GM18508 (cell line): ENCODE results near the gene GFPT2.
"Not testable (repeated sequence)": the region's sequence is repeated elsewhere in the genome, so short reads cannot be mapped to it uniquely, and the experiment has no call there.

Experiments
- ATAC-seq: cut with Tn5 transposase; IDR thresholded peaks from one replicate; pipeline ENCODE4 v1.9.1; 2021; ENCODE audit warnings: moderate number of reproducible peaks; ENCODE audit not compliant: insufficient read depth, unreplicated experiment

Gene GFPT2

DNA sequence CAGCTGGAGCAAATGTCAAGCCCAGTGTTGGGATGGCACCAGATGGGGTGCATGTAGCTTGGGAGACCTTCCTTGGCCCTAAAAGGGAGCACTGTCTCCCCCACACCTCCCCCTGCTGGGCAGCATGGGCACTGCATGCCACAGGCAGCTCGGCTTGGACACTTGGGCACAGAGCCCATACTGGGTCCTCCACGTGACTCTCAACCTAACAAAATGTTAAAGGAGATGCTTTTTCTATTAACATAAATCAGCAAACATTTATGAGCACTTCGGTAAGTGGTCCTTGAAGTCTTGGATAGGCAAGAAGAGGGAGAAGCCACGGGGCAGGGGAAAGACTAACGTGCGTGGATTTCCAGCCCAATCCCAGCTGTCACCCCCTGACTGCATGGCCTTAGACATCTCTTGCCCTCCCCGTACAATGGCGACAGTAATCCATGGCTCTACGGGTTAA, 37.3 kb downstream of the GFPT2 start:
- no peak for ATAC-seq

DNA sequence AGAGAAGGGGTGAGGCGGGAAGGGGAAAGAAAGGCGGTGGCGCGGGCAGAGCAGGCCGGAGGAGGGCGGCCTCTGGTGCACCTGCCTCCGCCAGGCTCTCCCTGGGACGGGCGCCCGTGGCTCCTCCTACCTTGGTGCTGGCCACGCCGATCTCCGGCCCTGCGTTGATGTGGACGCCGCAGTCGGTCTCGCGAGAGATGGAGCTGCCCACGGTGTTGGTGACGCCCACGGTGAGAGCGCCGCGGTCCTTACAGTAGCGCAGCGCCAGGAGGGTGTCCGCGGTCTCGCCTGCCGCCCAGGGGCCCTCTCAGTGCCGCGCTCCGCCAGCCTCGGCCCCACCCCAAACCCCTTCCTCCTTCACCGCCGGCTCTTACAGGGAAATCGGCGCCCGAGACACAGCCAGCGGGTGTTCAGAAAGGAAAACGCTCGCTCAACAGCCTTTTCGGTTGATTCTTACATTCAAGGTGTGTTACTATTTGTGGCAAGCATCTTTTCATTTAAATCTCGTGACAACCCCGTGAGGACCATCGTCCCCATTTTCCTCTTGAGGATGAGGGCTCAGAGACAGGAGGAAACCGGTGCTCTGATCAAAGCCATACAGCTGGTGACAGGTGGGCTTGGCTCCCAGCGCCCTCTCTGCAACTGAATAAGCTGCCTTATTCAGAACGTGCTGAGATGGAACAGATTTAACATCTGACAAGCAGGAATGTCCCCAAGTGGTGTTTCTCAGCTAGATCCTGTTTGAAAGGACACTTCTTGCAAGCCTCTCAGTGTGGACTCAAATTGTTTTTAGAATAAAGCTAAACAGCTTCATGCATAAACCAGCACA, 39.2 kb downstream of the GFPT2 start:
- no peak for ATAC-seq

DNA sequence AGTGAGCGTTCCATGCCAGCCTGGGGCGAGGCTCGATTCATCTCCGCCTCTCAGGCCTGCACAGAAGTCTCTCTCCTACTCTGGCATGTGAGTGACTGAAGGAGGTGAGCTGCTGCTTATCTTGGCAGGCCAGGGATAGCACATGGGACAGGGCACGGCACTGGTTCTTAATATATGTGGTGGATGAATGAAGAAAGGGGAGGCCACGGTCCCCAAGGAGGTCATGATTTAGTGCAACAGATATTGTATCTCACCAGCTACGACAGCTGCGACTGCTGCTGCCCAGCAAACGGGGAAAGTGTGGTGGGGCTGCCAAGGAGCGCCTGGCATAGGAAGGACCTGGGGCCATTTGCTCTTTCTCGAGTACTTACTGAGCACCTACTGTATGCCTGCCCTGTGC, 41.9 kb downstream of the GFPT2 start:
- ATAC-seq, result no peak

DNA sequence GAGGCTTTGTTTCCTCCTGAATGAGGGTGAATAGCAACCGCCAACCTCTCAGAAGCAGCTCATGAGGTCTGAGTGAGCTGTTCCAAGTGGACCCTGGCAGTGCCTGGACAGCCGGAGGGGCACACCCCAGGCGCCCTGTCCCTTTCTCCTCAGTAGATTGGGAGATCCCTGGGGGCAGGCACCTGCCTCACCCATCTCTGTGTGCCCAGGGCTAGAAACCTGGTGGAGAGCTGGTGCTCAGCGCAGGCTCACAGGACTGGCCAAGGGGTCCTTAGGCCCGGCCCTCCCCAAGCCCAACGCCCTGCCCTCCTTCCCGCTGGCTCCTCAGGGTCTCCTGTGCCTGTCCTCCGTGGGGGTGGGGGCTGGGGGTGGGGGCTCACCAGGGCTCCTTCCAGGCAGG, 46.3 kb downstream of the GFPT2 start:
- no peak for ATAC-seq

DNA sequence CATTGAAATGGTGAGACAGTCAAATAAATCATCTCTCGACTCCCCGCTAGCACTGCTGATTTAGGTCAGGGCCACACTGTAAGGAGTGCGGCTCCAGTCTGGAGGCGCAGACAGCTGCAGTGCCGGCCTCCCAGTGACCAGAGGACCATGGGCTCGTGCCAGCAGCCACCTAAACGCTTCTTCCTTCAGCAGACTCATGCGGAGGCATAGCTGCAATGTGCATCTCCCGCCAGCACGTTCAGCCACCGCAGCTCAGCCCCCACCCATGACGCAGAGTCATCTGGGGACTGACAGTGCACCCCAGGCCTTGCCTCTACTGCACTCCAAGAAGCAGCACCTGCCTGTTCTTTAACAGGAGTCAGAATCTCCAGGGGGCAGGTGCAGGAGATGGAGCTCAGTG, 47.7 kb downstream of the GFPT2 start:
- no peak for ATAC-seq

DNA sequence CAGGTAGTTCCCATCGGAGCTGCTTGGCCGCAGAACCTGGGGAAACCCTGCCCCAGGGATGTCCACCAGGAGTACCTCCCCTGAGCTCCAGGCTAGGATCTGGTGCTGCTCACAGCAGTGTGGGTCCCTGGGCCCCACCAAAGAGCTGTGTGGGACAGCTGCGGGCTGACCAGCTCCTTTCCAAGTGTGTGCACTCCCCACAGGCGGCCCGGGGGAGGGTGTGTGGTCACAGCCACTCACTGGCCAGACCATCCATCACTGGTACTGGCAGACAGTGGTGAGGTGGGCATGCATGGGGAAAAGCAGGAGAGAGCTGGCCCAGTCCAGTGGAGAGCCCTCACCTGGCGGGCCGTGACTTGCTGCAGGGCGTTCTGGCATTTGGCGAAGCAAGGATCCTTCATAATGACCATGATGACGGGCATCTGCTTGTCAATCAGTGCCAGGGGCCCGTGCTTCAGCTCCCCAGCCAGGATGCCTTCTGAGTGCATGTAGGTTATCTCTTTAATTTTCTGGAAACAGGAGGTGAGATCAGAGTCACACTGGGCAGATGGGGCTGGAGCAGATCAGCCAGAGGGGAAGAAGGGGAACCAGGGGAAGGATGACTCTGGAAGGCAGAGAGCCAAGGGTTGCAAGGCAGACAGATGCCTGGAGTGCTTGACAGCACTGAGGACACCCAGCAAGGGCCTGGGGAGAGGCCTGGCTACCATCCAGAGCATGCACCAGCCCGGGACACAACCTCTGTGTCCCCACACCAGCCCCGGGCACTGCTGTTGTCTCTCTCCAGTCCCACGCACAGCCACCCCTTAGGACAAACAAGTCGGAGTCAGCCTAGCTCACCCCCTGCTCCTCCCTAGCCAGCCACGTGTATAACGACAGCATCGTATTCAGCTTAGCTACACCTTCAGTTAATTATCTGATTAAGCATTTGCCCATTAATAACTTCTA, 48.4 kb downstream of the GFPT2 start:
- no peak for ATAC-seq

DNA sequence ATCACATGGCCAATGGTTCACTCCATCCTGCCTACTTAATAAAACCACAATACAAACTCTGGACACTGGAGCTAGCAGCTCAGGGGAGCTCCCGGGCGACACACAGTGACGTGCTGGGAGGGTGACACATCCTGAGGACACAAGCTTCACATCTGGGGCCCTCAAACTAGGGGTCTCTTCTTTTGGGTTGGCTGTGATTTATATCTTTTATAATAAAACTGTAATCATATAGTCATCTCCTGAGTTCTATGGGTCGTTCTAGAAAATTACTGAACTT, 49.2 kb downstream of the GFPT2 start:
- no peak for ATAC-seq

DNA sequence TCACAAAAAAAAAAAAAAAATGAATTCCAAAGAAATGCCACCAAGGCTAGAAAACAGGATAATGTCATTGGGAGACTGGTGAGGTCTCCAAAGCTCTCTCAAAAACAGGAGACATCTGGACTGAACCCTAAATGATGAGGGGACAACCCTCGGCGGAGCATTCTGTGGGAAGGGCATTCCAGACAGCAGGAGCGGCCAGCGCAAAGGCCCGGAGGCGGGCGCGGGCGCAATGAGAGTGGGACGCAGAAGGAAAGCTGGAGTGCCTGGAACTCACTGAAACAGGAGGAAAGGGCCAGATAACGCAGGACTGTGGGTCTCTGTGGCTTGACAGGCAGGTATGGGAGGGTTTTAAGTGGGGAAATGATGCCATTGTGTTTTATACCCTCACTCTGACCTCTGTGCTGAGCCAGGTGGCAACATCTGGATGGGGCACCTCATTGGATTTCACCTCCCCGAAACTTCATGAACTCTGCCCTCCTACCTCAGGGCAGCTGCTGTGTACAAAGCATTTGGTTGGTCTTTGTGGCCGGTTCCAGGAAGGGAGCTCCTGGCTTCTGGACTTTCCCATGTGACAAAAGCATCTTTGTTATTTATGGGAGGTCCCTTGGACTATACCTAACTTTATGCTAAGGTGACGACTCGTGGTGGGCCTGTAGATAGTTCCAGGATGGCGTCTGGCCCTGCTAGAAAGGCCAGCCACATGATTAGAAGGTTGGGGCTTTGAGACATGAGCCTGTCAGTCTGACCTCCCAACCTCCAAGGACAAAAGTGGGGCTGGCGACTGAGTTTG, 49.7 kb downstream of the GFPT2 start:
- ATAC-seq, result no peak

DNA sequence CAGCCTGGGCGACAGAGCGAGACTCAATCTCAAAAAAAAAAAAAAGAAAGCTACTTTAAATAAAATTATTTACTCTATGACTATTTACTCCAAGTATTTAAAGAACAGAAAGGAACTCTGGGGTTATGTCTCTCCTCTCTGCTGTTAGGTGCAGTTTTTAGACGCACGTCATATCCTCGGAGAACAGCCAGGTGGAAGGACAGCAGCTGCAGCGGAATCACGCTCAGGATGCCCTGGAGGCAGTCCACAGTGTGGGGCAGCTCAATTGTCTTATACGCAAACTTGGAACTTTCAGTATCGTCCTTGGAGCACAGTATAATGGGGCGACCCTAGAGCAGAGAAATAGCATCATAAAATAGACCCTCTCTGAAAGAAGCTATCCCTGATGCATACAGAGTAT, 50.9 kb downstream of the GFPT2 start:
- no peak for ATAC-seq

DNA sequence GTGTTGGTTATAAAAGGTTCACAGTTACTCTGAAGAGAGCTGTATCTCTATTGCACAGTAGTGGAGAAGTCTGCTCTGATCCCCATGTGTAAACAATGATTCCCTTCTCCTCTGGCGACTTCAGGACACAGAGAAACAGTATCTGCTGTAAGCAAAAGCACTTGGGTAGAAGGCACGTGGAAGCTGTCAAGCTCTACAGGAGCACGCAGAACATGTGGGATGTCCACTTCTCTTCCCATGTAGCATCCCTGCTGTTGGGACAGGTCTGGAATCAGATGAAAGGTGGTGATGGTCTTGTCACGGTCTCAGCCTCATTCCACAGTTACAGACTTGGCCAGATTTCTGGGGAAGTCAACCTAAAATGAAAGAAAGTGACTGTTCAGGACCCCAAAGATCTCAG, 51.9 kb downstream of the GFPT2 start:
- no peak for ATAC-seq

DNA sequence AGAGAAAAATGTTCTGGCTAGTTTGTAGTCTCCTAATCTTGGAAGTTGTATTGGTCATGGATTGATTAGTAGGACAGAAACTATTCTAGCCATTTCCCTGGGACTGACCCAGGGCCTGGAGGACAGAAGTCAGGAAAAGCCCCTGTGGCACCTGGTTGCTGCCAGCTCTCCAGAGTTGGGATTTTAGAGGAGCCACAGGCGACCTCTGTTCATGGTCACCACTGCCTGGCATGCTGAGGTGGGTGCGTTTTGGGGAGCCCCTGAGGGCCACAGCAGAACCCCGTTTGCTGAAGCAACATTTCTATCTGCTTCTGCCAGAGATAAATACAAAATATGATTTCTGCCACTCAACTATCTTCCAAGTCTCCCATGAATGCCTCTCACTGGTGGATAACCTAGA, 53.6 kb downstream of the GFPT2 start:
- ATAC-seq, result no peak

DNA sequence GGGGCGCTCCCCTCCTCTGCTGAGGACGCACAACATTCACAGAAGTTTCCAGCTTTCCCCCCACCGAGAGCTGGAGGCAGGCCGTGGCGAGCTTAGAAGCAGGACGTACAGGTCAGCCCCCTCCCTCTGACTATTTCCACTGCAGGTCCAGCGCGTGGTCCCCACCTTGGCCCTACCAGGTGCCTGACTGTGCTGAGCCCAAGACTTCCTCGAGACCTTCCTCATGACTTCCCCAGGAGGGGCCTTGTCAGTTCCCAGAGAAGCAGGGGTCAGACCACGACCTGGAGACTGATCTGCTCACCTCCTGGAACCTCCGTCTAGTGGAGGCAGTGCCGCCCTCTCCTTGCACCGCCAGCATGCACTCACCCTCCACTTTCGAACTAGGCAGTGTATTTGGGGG, 54.1 kb downstream of the GFPT2 start:
- ATAC-seq, result not testable (repeated sequence)

DNA sequence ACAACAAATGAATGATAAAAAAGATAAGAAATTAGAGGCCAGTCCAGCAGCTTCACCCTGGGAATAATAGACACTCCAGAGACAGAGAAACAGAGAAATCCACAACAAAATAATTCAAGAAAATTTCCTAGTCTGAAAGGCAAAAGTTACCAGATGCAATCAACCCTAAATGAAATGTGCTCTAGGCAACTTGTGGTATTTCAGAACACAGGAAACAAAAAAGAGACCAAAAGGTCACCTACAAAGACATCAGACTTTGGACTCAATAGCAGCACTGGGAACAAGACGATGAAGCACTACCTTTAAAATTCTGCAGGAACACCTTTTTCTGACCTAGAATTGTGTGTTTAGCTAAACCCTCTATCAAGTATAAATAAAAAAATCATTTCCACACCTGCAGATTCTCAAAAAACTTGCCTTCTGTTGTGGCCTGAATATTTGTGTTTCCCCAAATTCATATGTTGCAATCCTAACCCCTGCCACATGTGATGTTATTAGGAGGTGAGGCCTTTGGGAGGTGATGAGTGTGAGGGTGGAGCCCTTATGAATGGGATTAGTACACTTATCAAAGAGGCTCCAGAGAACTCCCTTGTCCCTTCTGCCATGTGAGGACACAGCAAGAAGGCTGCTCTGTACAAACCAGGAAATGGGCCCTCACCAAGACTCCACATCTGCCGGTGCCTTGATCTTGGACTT, 55.4 kb downstream of the GFPT2 start:
- ATAC-seq, result no peak

DNA sequence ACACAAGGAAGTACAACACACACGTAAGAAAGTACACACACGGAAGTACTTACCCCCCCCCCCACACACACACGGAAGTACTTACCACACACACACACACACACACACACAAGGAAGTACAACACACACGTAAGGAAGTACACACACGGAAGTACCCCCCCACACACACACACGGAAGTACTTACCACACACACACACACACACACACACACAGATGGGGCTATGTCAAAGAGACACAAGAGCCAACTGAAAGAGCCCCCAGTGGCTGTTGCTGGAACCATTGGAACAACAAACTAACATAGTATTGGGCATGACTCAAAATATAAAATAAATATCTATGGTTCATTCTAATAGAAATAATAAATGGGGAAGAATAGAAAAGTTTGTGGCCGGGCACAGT, 56.4 kb downstream of the GFPT2 start:
- ATAC-seq, result no peak

DNA sequence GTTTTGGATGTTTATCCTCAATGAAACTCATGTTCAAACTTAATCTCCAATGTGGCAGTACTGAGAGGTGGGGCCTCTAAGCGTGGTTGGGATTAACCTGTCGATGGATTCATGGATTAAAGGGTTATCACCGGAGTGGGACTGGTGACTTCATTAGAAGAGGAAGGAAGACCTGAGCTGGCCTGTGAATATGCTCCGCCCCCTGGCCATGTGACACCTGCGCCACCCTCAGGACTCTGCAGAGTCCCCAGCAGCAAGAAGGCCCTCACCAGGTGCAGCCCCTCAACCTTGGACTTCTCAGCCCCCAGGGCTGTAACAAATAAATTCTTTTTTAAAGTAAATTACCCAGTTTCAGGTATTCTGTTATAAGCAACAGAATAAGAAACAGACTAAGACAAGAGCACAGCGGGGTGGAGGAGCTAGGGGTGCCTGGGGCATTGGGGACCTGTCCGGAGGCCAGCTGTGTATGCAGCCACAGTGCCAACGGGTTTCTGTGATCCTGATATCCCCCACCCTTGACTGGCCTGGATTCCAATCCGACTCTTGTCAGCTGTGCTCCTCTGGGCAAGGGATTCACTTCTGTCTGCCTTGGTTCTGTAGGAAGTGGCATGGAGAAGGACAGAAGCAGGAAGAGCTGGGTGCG, 58.1 kb downstream of the GFPT2 start:
- ATAC-seq, result no peak

DNA sequence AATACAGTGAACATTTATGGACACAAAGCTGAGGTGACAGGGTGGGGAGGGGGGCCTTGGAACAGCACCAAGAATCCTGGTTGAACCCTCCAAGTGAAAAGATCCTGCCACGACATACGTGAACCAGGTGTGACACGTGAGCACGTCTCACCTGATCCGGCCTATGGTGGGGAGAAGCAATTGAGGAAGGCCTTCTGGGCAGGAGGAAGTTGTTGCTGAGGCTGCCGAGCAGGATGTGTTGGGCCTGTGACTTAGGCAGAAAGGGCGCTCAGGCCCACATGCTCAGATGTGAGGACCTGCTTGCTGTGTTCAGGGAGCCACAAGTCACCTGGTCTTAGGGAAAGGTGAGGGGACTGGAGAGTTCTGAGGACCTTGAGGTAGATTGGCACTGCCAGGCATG, 58.7 kb downstream of the GFPT2 start:
- no peak for ATAC-seq

DNA sequence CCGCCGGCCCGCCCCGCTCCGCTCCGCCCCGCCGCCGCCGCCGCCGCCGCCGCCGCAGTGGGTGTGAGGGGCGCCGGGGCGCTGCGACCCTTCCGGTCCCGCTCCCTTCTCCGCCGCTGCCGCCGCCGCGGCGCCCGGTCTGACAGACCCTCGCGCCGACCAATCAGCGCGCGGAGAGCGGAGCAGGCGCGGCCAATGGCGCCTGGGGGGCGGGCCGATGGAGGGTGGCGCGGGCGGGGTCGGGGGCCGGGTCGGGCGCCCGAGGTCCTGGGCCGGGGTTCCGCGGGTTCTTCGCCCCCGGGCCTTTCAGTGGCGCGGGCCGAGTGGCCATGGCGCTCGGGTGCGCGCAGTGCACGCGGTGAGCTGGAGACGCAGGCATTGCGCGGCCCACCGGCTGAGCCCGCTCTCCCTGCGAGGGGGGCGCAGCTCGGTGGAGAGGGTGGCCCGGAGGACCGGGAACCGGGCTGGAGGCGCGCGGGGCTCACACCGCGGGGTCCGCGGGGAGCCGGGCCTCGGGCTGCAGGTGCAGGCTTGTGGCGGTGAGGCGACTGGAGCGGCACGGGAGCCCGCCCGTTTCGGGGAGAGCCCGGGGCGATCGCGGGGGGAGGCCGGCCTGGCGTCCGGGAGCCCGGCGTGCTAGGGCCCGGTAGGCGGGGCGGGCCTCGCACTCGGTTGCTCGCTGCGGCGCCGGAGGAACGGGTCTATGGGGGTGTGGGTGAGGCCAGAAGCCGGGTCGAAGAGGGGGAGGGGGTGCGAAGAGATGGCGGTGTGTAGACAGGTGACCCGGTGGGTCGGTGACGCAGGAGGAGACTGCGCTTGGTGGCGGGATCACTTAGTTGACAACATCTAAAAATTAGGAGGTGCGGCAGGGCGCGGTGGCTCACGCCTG, 60.9 kb downstream of the GFPT2 start, which contains the start of gene MAPK9:
Gene MAPK9 (minus strand): TSS at position 141 of the 889 bp plus-strand sequence. CDS start 11,522 bp downstream, outside the sequence.
- peak; percentile 49 for ATAC-seq

DNA sequence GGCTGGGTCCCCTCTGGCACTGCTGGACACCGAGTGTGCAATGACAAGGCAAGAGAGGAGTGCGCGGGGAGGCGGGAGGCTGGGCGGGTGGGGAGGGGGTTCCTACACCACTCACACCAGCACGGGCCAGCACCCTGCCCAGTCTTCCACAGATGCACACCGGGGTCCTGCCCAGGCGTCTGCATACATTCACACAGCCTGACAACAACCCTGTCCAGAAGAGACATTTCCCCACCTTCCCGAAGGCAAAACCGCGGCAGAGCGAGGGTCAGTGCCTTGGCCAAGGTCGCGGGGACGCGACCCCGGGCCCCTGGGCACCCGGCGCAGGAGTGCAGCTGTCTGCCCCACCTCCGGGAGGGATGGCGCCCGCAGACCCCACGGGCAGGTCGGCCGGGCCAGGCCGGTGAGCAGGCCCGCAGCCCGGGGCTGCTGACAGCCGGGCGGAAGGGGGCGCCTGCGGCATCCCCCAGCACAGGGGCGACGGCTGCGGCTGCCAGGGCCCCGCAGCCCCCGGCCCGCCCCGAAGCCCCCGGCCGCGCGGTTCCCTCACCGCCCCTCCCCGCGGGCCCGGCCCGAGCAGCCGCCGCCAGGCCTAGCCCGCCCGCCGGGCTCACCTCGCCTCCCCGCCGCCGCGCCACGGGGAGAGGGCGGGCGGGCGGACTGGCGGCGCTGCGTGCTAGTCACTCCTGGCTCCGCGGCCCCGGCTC, 61.7 kb downstream of the GFPT2 start:
- peak; percentile 15 for ATAC-seq
